GM08714 (cell line): ENCODE measurements around the gene HELT.
"Not testable (repeated sequence)": the region's sequence is repeated elsewhere in the genome, so short reads cannot be mapped to it uniquely, and the experiment has no call there.

Source experiments
- H3K4me3 ChIP-seq: fragments of 200-500 bp; sonication (Bioruptor generic); 2 replicates; pipeline ENCODE4 v1.5.1; 2014; ENCODE audit warnings: mild to moderate bottlenecking, low read length, inconsistent platforms
- ZNF274 ChIP-seq: IDR thresholded peaks from 2 replicates; pipeline ENCODE4 v1.6.1; 2012; ENCODE audit warnings: mild to moderate bottlenecking, low read depth, low read length

HELT gene, protein sequence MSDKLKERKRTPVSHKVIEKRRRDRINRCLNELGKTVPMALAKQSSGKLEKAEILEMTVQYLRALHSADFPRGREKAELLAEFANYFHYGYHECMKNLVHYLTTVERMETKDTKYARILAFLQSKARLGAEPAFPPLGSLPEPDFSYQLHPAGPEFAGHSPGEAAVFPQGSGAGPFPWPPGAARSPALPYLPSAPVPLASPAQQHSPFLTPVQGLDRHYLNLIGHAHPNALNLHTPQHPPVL

DNA sequence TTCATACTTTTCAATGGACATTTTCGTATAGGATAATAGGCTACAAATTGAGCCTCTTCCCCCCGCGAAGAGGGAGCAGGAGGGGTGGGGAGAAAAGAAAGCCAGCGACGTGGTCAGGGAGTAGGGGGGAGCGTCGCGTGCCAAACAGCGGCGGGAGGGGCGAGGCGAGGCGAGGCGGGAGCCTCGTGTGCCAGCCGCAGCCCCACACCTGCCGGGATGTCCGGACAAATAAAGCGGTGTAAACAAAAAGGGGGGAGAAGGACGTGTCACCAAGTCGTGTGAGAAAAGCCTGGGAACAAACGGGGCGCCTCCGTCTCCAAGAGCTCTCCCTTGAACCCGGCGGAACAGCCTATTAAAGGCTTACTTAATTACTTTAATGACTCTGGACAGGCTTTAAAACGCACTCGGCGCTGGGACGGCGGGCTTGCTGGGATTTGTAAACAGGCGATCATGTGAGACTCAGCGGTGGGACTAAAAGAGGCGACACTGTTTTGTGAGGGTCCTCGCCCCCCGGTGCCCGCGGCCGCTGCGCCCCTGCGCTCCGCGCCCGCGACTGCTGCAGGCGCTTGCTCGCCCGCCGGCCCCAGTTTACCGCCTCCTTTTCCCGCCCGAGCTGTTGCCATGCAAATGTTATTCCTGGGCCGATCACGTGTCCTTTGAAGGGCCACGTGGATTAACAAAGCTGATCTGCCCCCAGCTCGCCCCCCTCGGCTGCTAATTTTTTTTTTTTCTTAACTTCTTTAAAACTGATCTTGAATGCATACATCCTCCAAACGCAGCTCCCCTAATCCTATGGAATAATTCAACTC, at the start of gene HELT:
Gene HELT, plus strand, starts transcription at position 527 of the 809 bp plus-strand sequence. CDS start 439 bp downstream, outside the sequence.
- H3K4me3 ChIP-seq: no peak within 1 kb of the TSS
- no peak for TF ChIP-seq ZNF274

DNA sequence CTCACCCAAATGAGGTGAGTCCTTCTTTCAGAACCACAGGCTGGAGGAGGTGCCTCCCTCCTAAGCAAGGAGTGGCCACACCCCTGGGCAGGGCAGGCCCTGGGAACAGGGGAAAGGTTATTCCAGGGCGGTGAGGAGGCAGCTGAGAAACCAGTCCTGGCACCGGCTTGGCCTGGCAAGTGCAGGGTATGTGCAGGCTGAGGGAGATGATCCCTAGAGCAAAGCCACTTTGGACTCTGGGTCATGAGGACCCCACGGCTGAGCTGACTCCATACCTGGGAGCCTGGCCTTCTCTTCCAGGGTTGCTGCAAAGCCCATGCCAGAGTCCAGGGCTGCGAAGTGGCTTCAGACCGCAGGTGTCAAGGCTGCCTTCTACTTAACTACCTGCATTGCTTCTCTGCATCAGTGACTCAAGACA, 49.5 kb upstream of the HELT start:
- no peak overlapping the region for H3K4me3 ChIP-seq
- TF ChIP-seq ZNF274: no peak

DNA sequence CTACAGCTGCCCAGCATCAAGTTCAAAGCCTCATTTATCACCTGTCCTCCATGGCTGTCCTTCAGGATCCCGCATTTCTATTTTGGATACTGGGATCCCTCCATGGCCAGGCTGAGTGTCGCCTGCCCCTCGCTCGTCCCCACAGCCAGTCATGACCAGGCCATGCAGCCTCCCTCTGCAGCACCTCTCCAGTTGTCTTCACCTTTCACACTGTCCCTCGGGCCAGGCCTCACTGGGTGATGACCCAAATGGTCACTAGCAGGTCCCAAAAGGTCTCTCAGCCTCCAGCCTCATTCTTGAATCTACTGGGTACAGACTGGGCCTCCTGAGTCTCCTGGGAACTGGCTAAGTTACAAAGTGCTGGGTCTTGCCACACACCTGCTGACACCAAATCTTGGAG, 48.7 kb upstream of the HELT start:
- no peak for TF ChIP-seq ZNF274
- H3K4me3 ChIP-seq: no peak overlapping the region

DNA sequence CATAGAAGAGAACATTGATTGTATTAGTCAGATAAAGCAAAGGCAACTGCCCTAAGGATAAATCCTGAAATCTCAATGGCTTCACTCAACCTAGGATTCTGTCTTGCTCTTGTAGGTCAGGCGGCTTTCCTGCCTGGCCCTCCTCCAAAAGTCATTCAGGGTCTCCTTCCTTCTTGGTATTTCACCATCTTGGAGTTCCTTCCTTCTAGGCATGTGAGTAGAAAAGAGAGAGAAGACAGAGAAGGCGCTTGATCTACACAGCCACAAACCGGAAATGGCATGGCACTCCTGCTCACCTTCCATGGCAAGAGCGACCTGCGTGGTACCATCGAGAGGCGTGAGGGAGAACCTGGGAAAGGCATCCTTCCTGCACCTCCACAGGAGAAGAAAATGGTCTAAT, 45.3 kb upstream of the HELT start:
- no peak for TF ChIP-seq ZNF274

DNA sequence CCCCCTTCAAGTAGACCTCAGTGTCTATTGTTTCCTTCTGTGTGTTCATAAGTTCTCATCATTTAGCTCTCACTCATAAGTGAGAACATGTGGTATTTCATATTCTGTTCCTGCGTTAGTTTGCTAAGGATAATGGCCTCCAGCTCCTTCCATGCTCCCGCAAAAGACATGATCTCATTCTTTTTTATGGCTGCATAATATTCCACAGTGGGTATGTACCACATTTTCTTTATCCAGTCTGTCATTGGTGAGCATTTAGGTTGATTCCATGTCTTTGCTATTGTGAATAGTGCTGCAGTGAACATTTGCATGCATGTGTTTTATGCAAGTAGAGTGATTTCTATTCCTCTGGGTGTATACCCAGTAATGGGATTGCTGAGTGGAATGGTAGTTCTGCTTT, 41.9 kb upstream of the HELT start:
- not testable (repeated sequence) for H3K4me3 ChIP-seq

More for the DNA sequence above, 45.3 kb upstream of the HELT start:
- H3K4me3 ChIP-seq: no peak overlapping the region

DNA sequence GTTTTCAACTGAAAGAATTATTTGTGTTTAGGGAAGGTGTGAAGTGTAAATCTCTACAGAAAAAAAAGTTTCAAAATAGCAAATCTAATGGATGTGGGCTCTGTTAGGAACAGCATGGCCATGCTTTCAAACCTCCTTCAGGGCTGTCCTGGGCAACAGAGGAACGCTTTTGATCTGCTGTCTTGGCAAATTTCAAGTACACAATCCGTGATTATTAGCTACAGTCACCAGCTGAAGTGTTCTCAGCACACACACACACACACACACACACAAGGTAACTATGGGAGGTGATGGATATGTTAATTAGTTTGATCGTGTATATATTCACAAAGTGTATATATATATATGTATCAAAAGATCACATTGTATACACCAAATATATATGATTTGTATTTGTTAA, 40.5 kb upstream of the HELT start:
- no peak overlapping the region for H3K4me3 ChIP-seq
- TF ChIP-seq ZNF274: no peak

DNA sequence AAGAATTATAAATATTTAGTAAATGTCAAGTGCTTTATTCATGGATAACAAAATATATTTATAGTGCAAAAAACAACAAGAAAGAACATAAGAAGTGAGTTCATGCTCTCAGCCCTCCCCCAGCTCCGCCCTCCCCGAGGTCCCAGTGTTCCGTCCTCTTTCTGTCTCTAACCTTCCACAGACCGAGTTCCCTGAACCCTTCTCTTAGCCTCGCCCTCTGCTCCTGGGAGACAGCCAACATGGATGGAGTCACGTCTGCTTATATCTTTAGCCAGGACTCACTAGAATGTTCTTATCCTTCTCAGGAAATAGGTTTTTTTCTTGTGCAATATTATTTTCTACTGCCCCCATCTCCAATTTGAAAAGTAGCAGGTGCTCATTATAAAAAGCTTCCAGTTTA, 40.1 kb upstream of the HELT start:
- TF ChIP-seq ZNF274: no peak
- H3K4me3 ChIP-seq: no peak overlapping the region

DNA sequence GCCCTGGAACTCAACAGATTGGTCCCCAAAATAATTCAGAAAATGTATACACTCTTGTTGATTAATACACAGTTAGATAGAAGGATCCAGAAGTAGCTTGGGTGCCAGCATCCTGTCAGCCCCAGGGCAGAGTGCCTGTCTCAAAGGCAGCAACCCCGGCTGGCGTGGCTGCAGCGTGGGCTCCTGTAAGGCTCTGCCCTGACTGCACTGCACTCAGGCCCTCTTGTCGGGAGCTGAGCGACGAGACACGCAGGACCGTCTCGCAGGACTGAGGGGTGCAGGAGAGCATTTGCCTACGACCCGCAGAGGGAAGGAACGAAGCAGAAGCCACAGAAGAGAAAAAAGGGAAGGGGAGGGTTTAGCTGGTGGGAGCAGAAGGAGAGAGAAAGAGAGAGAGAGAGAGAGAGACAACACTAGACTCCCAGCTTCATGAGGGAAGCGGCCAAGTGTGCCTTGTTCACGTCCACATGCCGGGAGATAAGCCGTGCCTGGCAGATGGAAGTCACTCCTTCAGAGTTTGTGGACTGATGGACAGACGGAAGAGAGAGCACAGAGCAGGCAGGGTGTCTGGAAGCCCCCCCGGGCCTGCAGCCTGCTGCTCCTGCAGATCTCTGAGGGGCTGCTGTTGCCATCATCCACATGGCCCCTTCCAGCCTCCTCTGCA, 38.7 kb upstream of the HELT start:
- no peak for TF ChIP-seq ZNF274
- H3K4me3 ChIP-seq: no peak overlapping the region

DNA sequence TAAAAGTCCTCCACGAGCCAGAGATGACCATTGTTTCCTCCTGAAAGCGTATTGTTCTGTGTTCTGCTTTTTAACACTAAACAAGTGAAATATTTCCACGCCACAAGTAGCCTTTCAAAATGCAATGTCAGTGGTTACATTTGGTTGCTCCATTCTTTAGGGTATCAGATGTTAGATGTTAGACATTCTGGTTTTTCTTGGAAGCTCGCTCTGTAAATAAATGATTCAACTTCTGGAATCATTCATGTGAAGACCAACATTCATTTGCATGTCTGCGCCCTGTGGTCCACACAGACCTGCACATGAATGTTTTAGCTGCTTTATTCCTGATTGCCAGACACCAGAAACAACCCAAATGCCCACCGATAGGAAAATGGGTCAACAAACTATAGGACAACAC, 38.0 kb upstream of the HELT start:
- no peak for TF ChIP-seq ZNF274
- no peak overlapping the region for H3K4me3 ChIP-seq

DNA sequence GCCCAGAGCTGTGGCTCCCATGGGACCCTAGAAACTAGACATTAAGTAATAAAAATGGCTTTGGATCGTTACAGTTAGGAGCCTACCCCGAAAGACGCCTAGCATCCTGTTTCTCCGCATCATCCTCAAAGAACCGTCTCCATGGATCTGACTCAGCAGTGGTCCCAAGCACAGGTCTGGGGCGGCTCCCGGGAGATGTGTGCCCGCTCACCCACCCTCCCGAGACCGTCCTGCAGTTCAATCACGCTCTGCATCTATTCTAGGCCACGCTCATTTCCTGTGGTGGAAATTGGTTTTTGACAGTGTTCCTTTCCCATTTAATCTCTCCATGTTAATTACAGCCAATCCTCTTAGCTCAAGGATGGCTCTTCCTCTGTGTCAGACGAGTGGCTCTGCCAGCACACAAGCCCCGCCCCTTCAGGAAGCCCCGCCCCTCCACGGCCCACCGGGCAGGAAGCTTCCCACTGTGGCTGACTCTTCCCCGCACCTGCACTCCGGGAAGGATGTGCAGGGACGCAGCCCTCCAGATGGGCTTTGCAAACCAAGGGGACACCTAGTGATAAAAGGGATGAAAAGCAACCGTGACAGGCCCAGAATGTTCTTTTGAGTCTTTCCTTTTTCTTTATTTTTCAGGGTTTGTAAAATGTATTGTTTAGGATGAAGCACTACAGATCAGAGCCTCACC, 34.5 kb upstream of the HELT start:
- peak overlapping the region; percentile 5; the same call in 1 of the 2 replicates for H3K4me3 ChIP-seq
- TF ChIP-seq ZNF274: no peak

DNA sequence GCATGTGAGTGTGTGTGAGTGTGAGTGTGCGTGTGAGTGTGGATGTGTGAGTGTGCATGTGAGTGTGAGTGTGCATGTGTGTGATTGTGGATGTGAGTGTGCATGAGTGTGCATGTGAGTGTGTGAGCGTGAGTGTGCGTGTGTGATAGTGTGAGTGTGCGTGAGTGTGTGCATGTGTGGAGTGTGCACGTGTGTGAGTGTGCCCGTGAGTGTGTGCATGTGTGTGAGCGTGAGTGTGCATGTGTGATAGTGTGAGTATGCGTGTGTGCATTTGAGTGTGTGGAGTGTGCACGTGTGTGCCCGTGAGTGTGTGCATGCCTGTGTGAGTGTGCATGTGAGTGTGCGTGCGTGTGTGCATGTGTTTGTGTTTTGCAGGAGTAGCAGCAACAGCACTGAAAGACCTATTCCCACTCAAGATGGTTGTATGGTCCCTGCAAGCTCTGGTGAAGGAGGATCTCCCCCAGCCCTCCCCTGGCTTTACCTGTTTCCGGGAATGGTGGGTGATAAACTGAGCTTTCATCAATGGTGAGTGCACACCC, 30.7 kb upstream of the HELT start:
- H3K4me3 ChIP-seq: no peak overlapping the region
- TF ChIP-seq ZNF274: no peak

DNA sequence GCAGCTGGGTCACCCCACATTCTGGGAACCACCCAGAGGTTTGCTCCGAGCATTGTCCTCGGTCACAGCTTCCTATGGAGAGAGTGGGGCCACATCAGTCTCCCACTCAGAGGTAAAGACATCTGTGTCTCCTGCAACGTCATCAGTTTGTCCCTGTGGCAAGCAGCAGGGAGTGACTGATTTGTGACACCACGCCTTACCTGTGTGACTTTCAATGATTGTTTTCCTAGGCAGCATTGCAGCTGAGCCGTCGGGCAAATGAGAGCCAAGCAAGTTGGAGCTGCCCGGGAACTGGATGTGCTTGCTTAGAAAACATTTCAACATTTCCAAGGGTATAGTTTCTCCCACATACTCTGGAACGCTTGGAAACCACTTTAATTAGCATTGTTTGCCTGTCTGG, 29.7 kb upstream of the HELT start:
- H3K4me3 ChIP-seq: no peak overlapping the region
- TF ChIP-seq ZNF274: no peak

DNA sequence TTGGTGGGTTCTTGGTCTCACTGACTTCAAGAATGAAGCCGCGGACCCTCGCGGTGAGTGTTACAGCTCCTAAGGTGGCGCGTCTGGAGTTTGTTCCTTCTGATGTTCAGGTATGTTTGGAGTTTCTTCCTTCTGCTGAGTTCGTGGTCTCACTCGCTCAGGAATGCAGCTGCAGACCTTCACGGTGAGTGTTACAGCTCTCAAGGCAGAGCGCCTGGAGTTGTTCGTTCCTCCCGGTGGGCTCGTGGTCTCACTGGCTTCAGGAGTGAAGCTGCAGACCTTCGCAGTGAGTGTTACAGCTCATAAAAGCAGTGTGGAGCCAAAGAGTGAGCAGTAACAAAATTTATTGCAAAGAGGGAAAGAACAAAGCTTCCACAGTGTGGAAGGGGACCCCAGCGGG, 29.0 kb upstream of the HELT start:
- H3K4me3 ChIP-seq: not testable (repeated sequence)

DNA sequence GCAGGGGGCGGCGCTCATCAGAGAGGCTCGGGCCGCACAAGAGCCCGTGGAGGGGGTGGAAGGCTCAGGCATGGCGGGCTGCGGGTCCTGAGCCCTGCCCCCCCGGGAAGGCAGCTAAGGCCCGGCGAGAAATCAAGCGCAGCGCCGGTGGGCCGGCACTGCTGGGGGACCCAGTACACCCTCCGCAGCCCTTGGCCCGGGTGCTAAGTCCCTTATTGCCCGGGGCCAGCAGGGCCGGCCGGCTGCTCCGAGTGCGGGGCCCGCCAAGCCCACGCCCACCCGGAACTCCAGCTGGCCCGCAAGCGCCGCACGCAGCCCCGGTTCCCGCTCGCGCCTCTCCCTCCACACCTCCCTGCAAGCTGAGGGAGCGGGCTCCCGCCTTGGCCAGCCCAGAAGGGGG, 28.2 kb upstream of the HELT start:
- H3K4me3 ChIP-seq: not testable (repeated sequence)

DNA sequence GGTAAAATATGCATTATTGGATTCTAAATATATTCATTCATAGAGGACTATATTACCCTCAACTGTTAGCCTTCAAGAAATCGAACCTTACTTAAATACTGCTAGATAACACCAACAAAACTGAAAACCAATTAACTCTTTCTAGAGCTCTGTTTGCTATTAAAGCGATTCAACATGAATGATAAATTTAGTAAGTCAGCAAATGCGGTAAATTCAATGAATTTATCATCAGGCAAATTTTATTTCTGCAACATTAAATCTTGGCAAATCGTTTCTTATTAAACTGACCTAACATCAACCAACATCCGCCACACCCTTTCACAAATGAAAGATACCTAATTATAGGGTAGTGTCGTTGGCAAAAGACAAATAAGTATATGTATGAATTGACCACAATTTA, 26.4 kb upstream of the HELT start:
- no peak for TF ChIP-seq ZNF274
- no peak overlapping the region for H3K4me3 ChIP-seq
